Measurements from ENCODE around the gene KDM1A. TPM values are rescaled to one million over a fixed set of nuclear protein-coding genes. Genes with fewer than 3 reads are reported as not detected.

The KDM1A gene
- total RNA-seq, 2 donors from 2014 or later: 23.4 to 44.1 TPM

GRCh38 chr1:23044035-23044434 lies 24.8 kb downstream of the KDM1A start:
- no peak for TF ChIP-seq CTCF (IDR thresholded peaks at IDR 0.05)
- H3K9me3 ChIP-seq: no peaks in the 10 kb centered on the region
- DNase-seq (ENCODE audit: low spot score) (no peak), ATAC-seq (ENCODE audit: insufficient number of reproducible peaks, low FRiP score, low read depth) (no peak)
- no peaks in the 10 kb centered on the region for H3K36me3 ChIP-seq
- peaks cover 0 to 8% of the 10 kb centered on the region in 2 donors for H3K4me1 ChIP-seq (ENCODE audit: control insufficient read depth in 1 of 2, low read depth in 2 of 2)
- H3K4me3 ChIP-seq: no peak overlapping the region
- no peak overlapping the region for H3K27ac ChIP-seq
- H3K27me3 ChIP-seq (replicated peaks; ENCODE audit: insufficient read depth): no peaks in the 10 kb centered on the region

DNA sequence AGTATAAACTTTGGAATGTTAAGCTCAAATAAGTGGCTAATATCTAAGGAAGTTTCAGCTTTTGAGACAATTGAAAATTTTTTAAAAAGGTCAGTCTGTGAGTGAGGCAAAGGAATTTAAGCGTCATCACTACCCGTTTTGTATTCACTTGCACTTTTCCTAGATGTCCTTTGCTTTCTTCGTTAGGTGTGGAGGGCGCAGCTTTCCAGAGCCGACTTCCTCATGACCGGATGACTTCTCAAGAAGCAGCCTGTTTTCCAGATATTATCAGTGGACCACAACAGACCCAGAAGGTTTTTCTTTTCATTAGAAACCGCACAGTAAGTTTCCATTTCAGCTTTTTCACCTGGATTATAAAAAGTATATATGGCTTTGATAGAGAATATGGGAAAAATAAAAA lies 30.9 kb downstream of the KDM1A start:
- no peaks in the 10 kb centered on the region for H3K27me3 ChIP-seq (replicated peaks; ENCODE audit: insufficient read depth)
- no peak overlapping the region for H3K4me3 ChIP-seq
- no peak for TF ChIP-seq CTCF (IDR thresholded peaks at IDR 0.05)
- H3K36me3 ChIP-seq: no peaks in the 10 kb centered on the region
- H3K27ac ChIP-seq: no peak overlapping the region
- H3K9me3 ChIP-seq: no peaks in the 10 kb centered on the region
- DNase-seq (ENCODE audit: low spot score): no peak
- ATAC-seq (ENCODE audit: insufficient number of reproducible peaks, low FRiP score, low read depth): no peak
- H3K4me1 ChIP-seq (ENCODE audit: control insufficient read depth in 1 of 2, low read depth in 2 of 2): no peaks in the 10 kb centered on the region

DNA sequence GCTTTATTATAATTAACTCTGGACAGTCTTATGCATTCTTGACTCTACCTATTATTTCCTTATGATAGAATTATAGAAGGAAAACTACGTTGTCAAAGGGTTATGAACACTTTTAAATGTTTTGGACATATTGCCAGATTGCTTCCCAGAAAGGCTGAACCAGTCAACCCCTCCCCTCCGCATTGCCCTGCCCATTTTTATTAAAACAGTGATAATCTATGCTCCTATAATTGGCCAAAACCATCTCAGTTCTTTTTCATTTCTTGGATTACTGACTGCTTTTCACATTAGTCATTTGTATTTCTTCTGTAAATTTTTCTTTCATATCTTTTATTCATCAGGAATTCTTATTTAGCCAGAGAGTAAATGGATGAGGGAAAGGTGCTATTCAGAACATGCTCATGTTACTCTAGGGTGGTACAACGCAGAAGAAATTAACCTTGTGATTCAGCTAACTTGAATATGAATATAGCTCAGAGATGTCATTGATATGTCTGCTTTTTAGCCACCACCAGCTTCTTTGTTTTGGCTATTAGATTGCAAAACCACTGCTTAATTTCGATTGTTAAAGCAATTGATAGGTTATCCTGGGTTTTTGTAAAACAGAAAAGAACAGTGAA lies 32.1 kb downstream of the KDM1A start:
- H3K4me1 ChIP-seq (ENCODE audit: control insufficient read depth in 1 of 2, low read depth in 2 of 2): no peaks in the 10 kb centered on the region
- no peak overlapping the region for H3K27ac ChIP-seq
- no peaks in the 10 kb centered on the region for H3K36me3 ChIP-seq
- TF ChIP-seq CTCF (IDR thresholded peaks at IDR 0.05): no peak
- ATAC-seq (ENCODE audit: insufficient number of reproducible peaks, low FRiP score, low read depth) (no peak), DNase-seq (ENCODE audit: low spot score) (no peak)
- no peak overlapping the region for H3K4me3 ChIP-seq
- no peaks in the 10 kb centered on the region for H3K9me3 ChIP-seq
- no peaks in the 10 kb centered on the region for H3K27me3 ChIP-seq (replicated peaks; ENCODE audit: insufficient read depth)

GRCh38 chr1:23057301-23057700 lies 38.0 kb downstream of the KDM1A start:
- DNase-seq (ENCODE audit: low spot score) (no peak), ATAC-seq (ENCODE audit: insufficient number of reproducible peaks, low FRiP score, low read depth) (no peak)
- H3K4me1 ChIP-seq (ENCODE audit: control insufficient read depth in 1 of 2, low read depth in 2 of 2): no peaks in the 10 kb centered on the region
- no peak overlapping the region for H3K4me3 ChIP-seq
- H3K27ac ChIP-seq: no peak overlapping the region
- H3K36me3 ChIP-seq: peaks cover 19% of the 10 kb centered on the region
- no peak for TF ChIP-seq CTCF (IDR thresholded peaks at IDR 0.05)
- H3K27me3 ChIP-seq (replicated peaks; ENCODE audit: insufficient read depth): no peaks in the 10 kb centered on the region
- H3K9me3 ChIP-seq: no peaks in the 10 kb centered on the region

DNA sequence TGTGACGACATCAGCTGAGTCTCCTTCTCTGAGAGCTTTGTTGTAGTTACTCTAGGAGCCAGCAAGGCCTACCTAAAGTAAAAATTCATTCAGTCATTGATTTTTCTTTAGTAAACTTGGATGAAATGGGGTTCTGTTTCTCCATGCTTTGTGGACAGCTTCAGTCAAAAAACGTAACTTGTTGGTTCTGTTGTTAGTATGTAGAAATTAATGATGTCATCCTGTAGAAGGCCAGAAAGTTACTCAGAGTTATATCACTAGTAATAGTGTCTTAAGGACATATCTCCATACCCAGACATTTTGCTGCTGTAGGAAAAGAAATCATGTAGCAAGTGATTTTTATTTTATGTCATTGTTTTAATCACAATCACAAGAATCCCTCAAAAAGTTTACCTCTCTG lies 43.0 kb downstream of the KDM1A start:
- peaks cover 19% of the 10 kb centered on the region for H3K36me3 ChIP-seq
- no peak overlapping the region for H3K4me3 ChIP-seq
- ATAC-seq (ENCODE audit: insufficient number of reproducible peaks, low FRiP score, low read depth): no peak
- DNase-seq (ENCODE audit: low spot score): no peak
- no peak for TF ChIP-seq CTCF (IDR thresholded peaks at IDR 0.05)
- no peaks in the 10 kb centered on the region for H3K27me3 ChIP-seq (replicated peaks; ENCODE audit: insufficient read depth)
- H3K9me3 ChIP-seq: no peaks in the 10 kb centered on the region
- no peaks in the 10 kb centered on the region for H3K4me1 ChIP-seq (ENCODE audit: control insufficient read depth in 1 of 2, low read depth in 2 of 2)
- no peak overlapping the region for H3K27ac ChIP-seq

Data from thoracic aorta (tissue), 2 donors.